ENCODE results near the gene CCNF.

CCNF gene

GRCh38 chr16:2501946-2502895 is 73.0 kb downstream of the CCNF start:
- no peak for DNase-seq (ENCODE audit: low read depth in 2 of 2)

GRCh38 chr16:2505695-2506094 is 76.4 kb downstream of the CCNF start:
- no peak for DNase-seq (ENCODE audit: low read depth in 2 of 2)

GRCh38 chr16:2507052-2507659 is 77.9 kb downstream of the CCNF start:
- no peak for DNase-seq (ENCODE audit: low read depth in 2 of 2)

- no peak for DNase-seq (ENCODE audit: low read depth in 2 of 2)
These were observed 78.4 kb downstream of the CCNF start for GRCh38 chr16:2507665-2508064.

All from activated CD4-positive, alpha-beta T cell treated with anti-CD3 and anti-CD28 coated beads for 24 hours (primary cell).